PC-9 (cell line): ENCODE results near the gene STK39. TPM values are rescaled to one million over a fixed set of nuclear protein-coding genes. Genes with fewer than 3 reads are reported as not detected.

Experiments
- BruUV-seq: library from RNA; stranded (reverse); fragments of 400-500 nt; replicated peaks from 2 replicates; lab custom pipeline; 2021; lab: Mats Ljungman, UMichigan
- CTCF ChIA-PET: fragments of 300-600 bp; sonication (Branson Sonifier 250); formaldehyde crosslinking; loops from one replicate; lab custom pipeline; 2022; ENCODE audit warnings: antibody characterized with exemption; lab: Charles Lee
- POLR2A ChIA-PET: fragments of 300-600 bp; sonication (Branson Sonifier 250); formaldehyde crosslinking; loops from one replicate; lab custom pipeline; 2022; ENCODE audit warnings: antibody characterized with exemption; ENCODE audit not compliant: unreplicated experiment; lab: Charles Lee
- DNase-seq, 2 experiments: peaks; one replicate each; pipeline versions ENCODE4 v3.0.0 to v3.0.0-alpha.2; 2015 to 2022; ENCODE audit warnings: mixed read lengths in 1 of 2
- H2AFZ ChIP-seq: fragments of 200-600 bp; sonication (generic); 2 replicates; pipeline ENCODE4 v1.8.1; 2017; ENCODE audit warnings: antibody characterized with exemption
- H3F3A ChIP-seq: fragments of 200-600 bp; sonication (generic); 2 replicates; pipeline ENCODE4 v1.8.1; 2017; ENCODE audit warnings: antibody characterized with exemption, mild to moderate bottlenecking, low read depth; ENCODE audit not compliant: insufficient read depth
- H3K27ac ChIP-seq: fragments of 200-600 bp; sonication (generic); 2 replicates; pipeline ENCODE4 v1.6.1; 2016; ENCODE audit warnings: mixed run types
- H3K27me3 ChIP-seq: fragments of 200-600 bp; sonication (generic); 2 replicates; pipeline ENCODE4 v1.6.1; 2016; ENCODE audit warnings: low read depth, mixed run types; ENCODE audit not compliant: insufficient read depth
- H3K36me3 ChIP-seq: fragments of 200-600 bp; sonication (generic); 2 replicates; pipeline ENCODE4 v1.6.1; 2016; ENCODE audit warnings: low read depth, mixed run types
- H3K4me1 ChIP-seq: fragments of 200-600 bp; sonication (generic); replicated peaks from 2 replicates; pipeline ENCODE4 v1.6.1; 2016; ENCODE audit warnings: mixed run types; ENCODE audit not compliant: insufficient read depth
- H3K4me2 ChIP-seq: fragments of 200-600 bp; sonication (generic); 2 replicates; pipeline ENCODE4 v1.6.1; 2017; ENCODE audit warnings: mixed run types
- H3K4me3 ChIP-seq: fragments of 200-600 bp; sonication (generic); 2 replicates; pipeline ENCODE4 v1.6.1; 2016; ENCODE audit warnings: mixed run types
- H3K79me2 ChIP-seq: fragments of 200-600 bp; sonication (generic); 2 replicates; pipeline ENCODE4 v1.6.1; 2017; ENCODE audit warnings: low read depth, mixed run types
- H3K9me2 ChIP-seq: fragments of 200-600 bp; sonication (generic); 2 replicates; pipeline ENCODE4 v1.8.1; 2017; ENCODE audit warnings: mild to moderate bottlenecking; ENCODE audit not compliant: insufficient read depth
- H3K9me3 ChIP-seq: fragments of 200-600 bp; sonication (generic); 2 replicates; pipeline ENCODE4 v1.8.1; 2016; ENCODE audit warnings: low read depth; ENCODE audit not compliant: insufficient read depth
- H4K20me1 ChIP-seq: fragments of 200-600 bp; sonication (generic); 2 replicates; pipeline ENCODE4 v1.8.1; 2017; ENCODE audit not compliant: insufficient read depth
- EZH2 ChIP-seq: fragments of 200-600 bp; sonication (generic); IDR thresholded peaks from 2 replicates; pipeline ENCODE4 v1.8.0; 2017; ENCODE audit warnings: antibody characterized with exemption, low read depth
- intact Hi-C: fragments of 100-400 bp; cut with micrococcal nuclease; formaldehyde crosslinking; loops from one replicate; pipeline ENCODE4 v1.10.0; 2022; ENCODE audit not compliant: unreplicated experiment
- total RNA-seq: library from RNA; stranded (reverse); gene quantifications from 2 replicates; pipeline ENCODE4 v1.2.3, GENCODE V29; 2021
- TF ChIP-seq, protein P1 (sequence below): fragments of 200-600 bp; sonication (generic); conservative IDR thresholded peaks from 2 replicates; pipeline ENCODE4 v1.6.1; 2017; ENCODE audit warnings: mixed run types, antibody characterized with exemption, mild to moderate bottlenecking, moderate library complexity

The STK39 gene
- total RNA-seq, 1 experiment from 2014 or later, result 14.5 TPM

DNA sequence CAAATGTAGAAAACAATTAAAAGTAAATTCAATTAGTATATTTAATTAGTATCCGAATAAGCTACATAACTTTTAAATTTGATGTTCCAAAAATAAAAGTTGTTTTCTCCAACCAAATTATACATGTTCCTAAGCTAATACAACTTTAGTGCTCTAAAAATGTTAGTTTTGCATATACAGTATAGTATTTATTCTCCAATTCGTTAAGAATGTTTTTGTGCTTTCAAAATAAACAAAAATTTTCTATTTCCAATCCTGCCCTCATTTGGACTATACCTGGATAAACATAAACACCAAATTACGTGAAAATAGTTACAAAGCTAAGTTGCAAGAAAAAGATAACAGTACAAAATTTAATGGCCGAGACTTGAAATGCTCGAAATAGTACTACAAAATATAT lies 71.9 kb downstream of the STK39 start:
- CTCF ChIA-PET, result no interaction called here

DNA sequence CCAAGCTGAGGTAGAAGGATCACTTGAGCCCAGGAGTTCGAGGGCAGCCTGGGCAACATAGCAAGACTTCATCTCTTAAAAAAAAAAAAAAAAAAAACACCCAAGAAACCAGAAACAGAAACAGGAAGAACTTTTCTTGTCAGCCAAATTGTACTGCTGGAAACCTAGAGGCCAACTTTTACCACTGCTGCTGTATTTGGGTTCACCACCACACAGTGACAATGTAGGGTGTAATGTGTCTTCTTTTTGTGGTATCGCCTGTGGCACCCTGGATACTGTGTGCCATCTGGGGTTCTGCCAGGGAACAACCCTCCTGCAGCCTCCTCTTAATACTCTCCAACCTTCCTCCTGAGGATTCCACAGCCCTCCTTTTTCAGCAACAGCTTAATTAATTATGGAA lies 72.6 kb downstream of the STK39 start:
- POLR2A ChIA-PET, result no interaction called here
- Histone ChIP-seq H2AFZ (no peak overlapping the region), H3K27me3 (no peaks in the 10 kb centered on the region), H3K27ac (no peak overlapping the region), H3K4me1 (no peaks in the 10 kb centered on the region), H3K9me2 (no peaks in the 10 kb centered on the region), H3K9me3 (no peaks in the 10 kb centered on the region), H3K79me2 (peaks cover 45% of the 10 kb centered on the region), H3K4me3 (no peak overlapping the region), H3K36me3 (no peaks in the 10 kb centered on the region), H3F3A (no peaks in the 10 kb centered on the region), H3K4me2 (no peak overlapping the region), H4K20me1 (no peaks in the 10 kb centered on the region)
- TF ChIP-seq, protein P1, sequence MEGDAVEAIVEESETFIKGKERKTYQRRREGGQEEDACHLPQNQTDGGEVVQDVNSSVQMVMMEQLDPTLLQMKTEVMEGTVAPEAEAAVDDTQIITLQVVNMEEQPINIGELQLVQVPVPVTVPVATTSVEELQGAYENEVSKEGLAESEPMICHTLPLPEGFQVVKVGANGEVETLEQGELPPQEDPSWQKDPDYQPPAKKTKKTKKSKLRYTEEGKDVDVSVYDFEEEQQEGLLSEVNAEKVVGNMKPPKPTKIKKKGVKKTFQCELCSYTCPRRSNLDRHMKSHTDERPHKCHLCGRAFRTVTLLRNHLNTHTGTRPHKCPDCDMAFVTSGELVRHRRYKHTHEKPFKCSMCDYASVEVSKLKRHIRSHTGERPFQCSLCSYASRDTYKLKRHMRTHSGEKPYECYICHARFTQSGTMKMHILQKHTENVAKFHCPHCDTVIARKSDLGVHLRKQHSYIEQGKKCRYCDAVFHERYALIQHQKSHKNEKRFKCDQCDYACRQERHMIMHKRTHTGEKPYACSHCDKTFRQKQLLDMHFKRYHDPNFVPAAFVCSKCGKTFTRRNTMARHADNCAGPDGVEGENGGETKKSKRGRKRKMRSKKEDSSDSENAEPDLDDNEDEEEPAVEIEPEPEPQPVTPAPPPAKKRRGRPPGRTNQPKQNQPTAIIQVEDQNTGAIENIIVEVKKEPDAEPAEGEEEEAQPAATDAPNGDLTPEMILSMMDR, result no peak
- TF ChIP-seq EZH2, result no peak
- intact Hi-C loops, result no loop called here
- DNase-seq, result no peak
- CTCF ChIA-PET, result no interaction called here
- BruUV-seq, result no TSS peak

More for the DNA sequence above, 71.9 kb downstream of the STK39 start:
- POLR2A ChIA-PET, result no interaction called here
- H3K4me2 ChIP-seq, result no peak overlapping the region
- no peak overlapping the region for H3K4me3 ChIP-seq
- H3K79me2 ChIP-seq, result peaks cover 48% of the 10 kb centered on the region
- no peaks in the 10 kb centered on the region for H3K9me3 ChIP-seq
- no peak for TF ChIP-seq EZH2
- TF ChIP-seq, protein P1, result no peak
- no peaks in the 10 kb centered on the region for H4K20me1 ChIP-seq
- H3K27ac ChIP-seq, result no peak overlapping the region
- no peaks in the 10 kb centered on the region for H3K9me2 ChIP-seq
- H3F3A ChIP-seq, result no peaks in the 10 kb centered on the region
- intact Hi-C loops, result no loop called here
- BruUV-seq, result no TSS peak
- DNase-seq, result no peak
- H2AFZ ChIP-seq, result no peak overlapping the region
- no peaks in the 10 kb centered on the region for H3K4me1 ChIP-seq
- H3K27me3 ChIP-seq, result no peaks in the 10 kb centered on the region
- H3K36me3 ChIP-seq, result no peaks in the 10 kb centered on the region

DNA sequence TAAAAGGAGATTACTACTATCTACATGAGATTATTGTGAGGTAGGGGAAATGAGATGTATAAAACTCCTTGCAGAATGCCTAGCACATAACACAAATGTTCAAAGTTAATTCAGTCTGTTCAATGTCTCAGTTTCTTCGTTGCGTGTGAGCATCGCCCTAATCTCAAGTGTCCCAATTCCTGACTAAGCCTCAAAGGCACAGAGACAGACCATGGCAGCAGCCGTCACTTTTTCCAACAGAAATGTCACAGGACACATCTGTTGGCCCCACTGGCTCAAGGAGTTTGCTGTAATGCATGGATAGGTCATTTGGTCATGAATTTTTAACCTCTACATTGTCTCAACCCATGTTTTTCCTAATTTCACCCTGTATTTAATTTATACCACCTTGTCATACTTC lies 75.3 kb downstream of the STK39 start:
- no peaks in the 10 kb centered on the region for H3K36me3 ChIP-seq
- no peak overlapping the region for H3K27ac ChIP-seq
- peaks cover 8% of the 10 kb centered on the region; the same call in 1 of the 2 replicates for H3F3A ChIP-seq
- POLR2A ChIA-PET, result no interaction called here
- no TSS peak for BruUV-seq
- H3K27me3 ChIP-seq, result no peaks in the 10 kb centered on the region
- no peaks in the 10 kb centered on the region for H4K20me1 ChIP-seq
- TF ChIP-seq, protein P1, result no peak
- no peak for TF ChIP-seq EZH2
- DNase-seq, result no peak
- no peak overlapping the region for H2AFZ ChIP-seq
- CTCF ChIA-PET, result no interaction called here
- H3K9me2 ChIP-seq, result no peaks in the 10 kb centered on the region
- H3K79me2 ChIP-seq, result peaks cover 40% of the 10 kb centered on the region
- no peak overlapping the region for H3K4me2 ChIP-seq
- no peak overlapping the region for H3K4me3 ChIP-seq
- H3K4me1 ChIP-seq, result peaks cover 19% of the 10 kb centered on the region
- intact Hi-C loops, result no loop called here
- no peaks in the 10 kb centered on the region for H3K9me3 ChIP-seq
